OCI-LY1 (cell line): Measurements from ENCODE around the gene RAI1.

Experiments
- EZH2 ChIP-seq: fragments of 200-600 bp; sonication (generic), shearing (Covaris generic); IDR thresholded peaks from 2 replicates; pipeline ENCODE4 v1.8.0; 2017; ENCODE audit warnings: borderline replicate concordance, mixed run types, mild to moderate bottlenecking, antibody characterized with exemption, low read length, moderate library complexity, mixed read lengths
- TF ChIP-seq, protein P1 (sequence below): fragments of 200-600 bp; sonication (generic), shearing (Covaris generic); IDR thresholded peaks from 2 replicates; pipeline ENCODE4 v1.5.1; 2017; ENCODE audit warnings: mild to moderate bottlenecking, antibody characterized with exemption, low read length, moderate library complexity, mixed read lengths

DNA sequence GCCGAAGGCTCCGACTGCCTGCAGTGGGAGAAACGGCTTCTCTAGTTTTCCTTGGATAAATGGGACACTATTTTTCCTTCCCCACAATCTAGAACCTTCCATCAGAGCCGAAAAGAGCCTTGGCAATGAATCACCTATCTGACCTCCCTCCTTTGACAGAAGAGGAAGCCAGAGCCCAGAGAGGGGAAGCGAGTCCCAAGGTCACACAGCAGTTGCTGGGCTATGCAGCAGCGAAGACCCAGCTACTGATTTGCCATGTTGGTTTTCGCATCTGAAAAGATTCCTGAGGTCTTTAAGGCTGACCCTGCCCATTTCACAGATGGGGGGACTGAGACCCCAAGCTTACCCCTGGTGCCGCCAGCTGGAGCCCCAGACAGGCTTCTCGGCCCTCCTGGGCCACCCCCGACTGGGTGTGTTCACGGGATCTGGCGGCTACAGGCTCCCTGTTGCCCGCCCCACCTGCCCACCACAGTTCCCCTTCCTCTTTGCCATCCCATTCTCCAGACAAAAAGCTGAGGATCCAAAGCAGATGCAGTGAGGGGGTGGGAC is 45.9 kb downstream of the RAI1 start:
- TF ChIP-seq, protein P1, sequence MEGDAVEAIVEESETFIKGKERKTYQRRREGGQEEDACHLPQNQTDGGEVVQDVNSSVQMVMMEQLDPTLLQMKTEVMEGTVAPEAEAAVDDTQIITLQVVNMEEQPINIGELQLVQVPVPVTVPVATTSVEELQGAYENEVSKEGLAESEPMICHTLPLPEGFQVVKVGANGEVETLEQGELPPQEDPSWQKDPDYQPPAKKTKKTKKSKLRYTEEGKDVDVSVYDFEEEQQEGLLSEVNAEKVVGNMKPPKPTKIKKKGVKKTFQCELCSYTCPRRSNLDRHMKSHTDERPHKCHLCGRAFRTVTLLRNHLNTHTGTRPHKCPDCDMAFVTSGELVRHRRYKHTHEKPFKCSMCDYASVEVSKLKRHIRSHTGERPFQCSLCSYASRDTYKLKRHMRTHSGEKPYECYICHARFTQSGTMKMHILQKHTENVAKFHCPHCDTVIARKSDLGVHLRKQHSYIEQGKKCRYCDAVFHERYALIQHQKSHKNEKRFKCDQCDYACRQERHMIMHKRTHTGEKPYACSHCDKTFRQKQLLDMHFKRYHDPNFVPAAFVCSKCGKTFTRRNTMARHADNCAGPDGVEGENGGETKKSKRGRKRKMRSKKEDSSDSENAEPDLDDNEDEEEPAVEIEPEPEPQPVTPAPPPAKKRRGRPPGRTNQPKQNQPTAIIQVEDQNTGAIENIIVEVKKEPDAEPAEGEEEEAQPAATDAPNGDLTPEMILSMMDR: no peak
- TF ChIP-seq EZH2: no peak
